Cardiac muscle cell (in vitro differentiated cells and primary cell): Measurements from ENCODE around the gene TRIM56. TPM values are rescaled to one million over a fixed set of nuclear protein-coding genes. Genes with fewer than 3 reads are reported as not detected.
"Not testable (repeated sequence)": the region's sequence is repeated elsewhere in the genome, so short reads cannot be mapped to it uniquely, and the experiment has no call there.

Source experiments
- DNase-seq, 2 donors: peaks; one replicate each; pipeline versions ENCODE4 v3.0.0 to v3.0.0-alpha.2; 2010 to 2017; ENCODE audit warnings: low read depth in 1 of 2, low spot score in 1 of 2
- H3K27ac ChIP-seq: fragments of 200-600 bp; sonication (generic); 2 replicates; pipeline ENCODE4 v1.5.1; 2016
- H3K27me3 ChIP-seq: fragments of 200-600 bp; sonication (generic); 2 replicates; pipeline ENCODE4 v1.6.0; 2016; ENCODE audit warnings: control low read depth
- H3K36me3 ChIP-seq: fragments of 200-600 bp; sonication (generic); 2 replicates; pipeline ENCODE4 v1.5.1; 2016; ENCODE audit warnings: control low read depth
- H3K4me1 ChIP-seq: fragments of 200-600 bp; sonication (generic); 2 replicates; pipeline ENCODE4 v1.8.1; 2017; ENCODE audit warnings: low read depth, mild to moderate bottlenecking, mixed run types
- H3K4me3 ChIP-seq: fragments of 200-600 bp; sonication (generic); 2 replicates; pipeline ENCODE4 v1.5.1; 2016; ENCODE audit warnings: mild to moderate bottlenecking
- H3K9me3 ChIP-seq: fragments of 200-600 bp; sonication (generic); 2 replicates; pipeline ENCODE4 v1.5.1; 2017; ENCODE audit warnings: low read depth, mild to moderate bottlenecking, control low read depth
- CTCF ChIP-seq: IDR thresholded peaks from 2 replicates; pipeline ENCODE4 v1.5.1; 2012; ENCODE audit warnings: low read depth, mild to moderate bottlenecking, low read length
- polyA plus RNA-seq: library from polyadenylated mRNA; unstranded; fragments of >200 nt; fragmentation: Nextera tagmentation; extraction: Ambion mirVana; gene quantifications from 2 replicates; pipeline ENCODE4 v1.2.1, GENCODE V29; 2016
- total RNA-seq: library from RNA; depleted of rRNA; stranded (reverse); fragments of >200 nt; gene quantifications from 2 replicates; pipeline ENCODE4 v1.2.3, GENCODE V29; 2016

TRIM56 gene
- total and polyA plus RNA-seq, 2 experiments from 2014 or later = 11.6 to 12.9 TPM

- no peak for TF ChIP-seq CTCF
- no peaks in the 10 kb centered on the region for H3K36me3 ChIP-seq
- no peak overlapping the region for H3K4me3 ChIP-seq
- no peak for DNase-seq
- H3K27ac ChIP-seq = no peak overlapping the region
- no peaks in the 10 kb centered on the region for H3K27me3 ChIP-seq
- H3K4me1 ChIP-seq = no peaks in the 10 kb centered on the region
- no peaks in the 10 kb centered on the region for H3K9me3 ChIP-seq
Measured at GRCh38 chr7:101088858-101089529, 3.7 kb downstream of the TRIM56 start.

- Histone ChIP-seq H3K4me1 (no peaks in the 10 kb centered on the region), H3K27me3 (no peaks in the 10 kb centered on the region), H3K4me3 (no peak overlapping the region), H3K36me3 (no peaks in the 10 kb centered on the region), H3K9me3 (no peaks in the 10 kb centered on the region), H3K27ac (no peak overlapping the region)
- no peak for DNase-seq
- TF ChIP-seq CTCF = no peak
Measured at GRCh38 chr7:101089876-101090275, 4.6 kb downstream of the TRIM56 start.

- not testable (repeated sequence) for H3K9me3 ChIP-seq, H3K4me1 ChIP-seq, H3K27ac ChIP-seq, DNase-seq, H3K4me3 ChIP-seq, H3K27me3 ChIP-seq, H3K36me3 ChIP-seq
Measured at GRCh38 chr7:101092266-101092905, 7.1 kb downstream of the TRIM56 start.

GRCh38 chr7:101093906-101094305 lies 8.6 kb downstream of the TRIM56 start:
- Histone ChIP-seq H3K27ac (no peak overlapping the region), H3K36me3 (no peaks in the 10 kb centered on the region), H3K4me3 (no peak overlapping the region), H3K9me3 (no peaks in the 10 kb centered on the region), H3K4me1 (no peaks in the 10 kb centered on the region), H3K27me3 (no peaks in the 10 kb centered on the region)
- TF ChIP-seq CTCF = no peak
- peak in 1 of 2 donors; percentile 69 for DNase-seq

- TF ChIP-seq CTCF = no peak
- Histone ChIP-seq H3K36me3 (no peaks in the 10 kb centered on the region), H3K9me3 (no peaks in the 10 kb centered on the region), H3K4me3 (no peak overlapping the region), H3K4me1 (no peaks in the 10 kb centered on the region), H3K27ac (no peak overlapping the region), H3K27me3 (no peaks in the 10 kb centered on the region)
- no peak for DNase-seq
Measured at GRCh38 chr7:101094376-101094775, 9.1 kb downstream of the TRIM56 start.

GRCh38 chr7:101094791-101095375 lies 9.6 kb downstream of the TRIM56 start:
- H3K4me3 ChIP-seq = no peak overlapping the region
- H3K27me3 ChIP-seq = no peaks in the 10 kb centered on the region
- DNase-seq = peak; percentile 44 to 79
- H3K9me3 ChIP-seq = no peaks in the 10 kb centered on the region
- peak; percentile 83 for TF ChIP-seq CTCF
- no peaks in the 10 kb centered on the region for H3K4me1 ChIP-seq
- no peaks in the 10 kb centered on the region for H3K36me3 ChIP-seq
- H3K27ac ChIP-seq = no peak overlapping the region
